NT2/D1 (cell line): ENCODE data around the gene PRR11.
"Not testable (repeated sequence)": the region's sequence is repeated elsewhere in the genome, so short reads cannot be mapped to it uniquely, and the experiment has no call there.

Source experiments
- DNase-seq: peaks from one replicate; pipeline ENCODE4 v3.0.0-alpha.2; 2011; ENCODE audit warnings: low read depth, low spot score
- H3K27me3 ChIP-seq: 2 replicates; pipeline ENCODE4 v1.6.0; 2011; ENCODE audit warnings: mild to moderate bottlenecking; ENCODE audit not compliant: insufficient read length, insufficient read depth
- H3K36me3 ChIP-seq: 2 replicates; pipeline ENCODE4 v1.6.1; 2011; ENCODE audit warnings: mild to moderate bottlenecking, low read length, mixed read lengths; ENCODE audit not compliant: insufficient read depth, insufficient read length
- H3K4me1 ChIP-seq: 2 replicates; pipeline ENCODE4 v1.5.1; 2011; ENCODE audit not compliant: insufficient read depth, insufficient read length
- H3K4me3 ChIP-seq: 2 replicates; pipeline ENCODE4 v1.5.1; 2011; ENCODE audit warnings: low read depth; ENCODE audit not compliant: insufficient read length
- H3K9ac ChIP-seq: 2 replicates; pipeline ENCODE4 v1.6.0; 2011; ENCODE audit warnings: low read depth; ENCODE audit not compliant: insufficient read length
- H3K9me3 ChIP-seq: 2 replicates; pipeline ENCODE4 v1.5.1; 2011; ENCODE audit warnings: mild to moderate bottlenecking, low read length; ENCODE audit not compliant: insufficient read depth
- SUZ12 ChIP-seq: IDR thresholded peaks from 2 replicates; pipeline ENCODE4 v1.6.1; 2011; ENCODE audit not compliant: insufficient read length, insufficient read depth; ENCODE audit errors: extremely low read depth
- YY1 ChIP-seq: IDR thresholded peaks from 2 replicates; pipeline ENCODE4 v1.6.1; 2011; ENCODE audit not compliant: insufficient read length, insufficient read depth
- ZNF274 ChIP-seq: IDR thresholded peaks from 2 replicates; pipeline ENCODE4 v1.6.1; 2011; ENCODE audit warnings: mild to moderate bottlenecking, low read depth, low read length

Gene PRR11

DNA sequence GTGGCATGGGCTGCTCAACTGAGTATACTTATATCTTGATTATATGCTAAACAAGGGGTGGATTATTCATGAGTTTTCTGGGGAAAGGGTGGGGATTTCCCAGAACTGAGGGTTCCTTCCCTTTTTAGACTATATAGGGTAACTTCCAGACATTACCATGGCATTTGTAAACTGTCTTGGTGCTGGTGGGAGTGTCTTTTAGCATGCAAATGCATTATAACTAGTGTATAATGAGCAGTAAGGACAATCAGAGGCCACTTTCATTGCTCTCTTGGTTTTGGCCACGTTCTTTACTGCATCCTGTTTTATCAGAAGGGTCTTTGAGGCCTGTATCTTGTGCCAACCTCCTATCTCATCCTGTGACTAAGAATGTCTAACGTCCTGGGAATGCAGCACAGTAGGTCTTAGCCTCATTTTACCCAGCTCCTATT lies 12.0 kb downstream of the PRR11 start:
- TF ChIP-seq ZNF274: no peak
- Histone ChIP-seq H3K4me3 (no peak overlapping the region), H3K9me3 (peaks cover 14% of the 10 kb centered on the region; the same call in 1 of the 2 replicates), H3K9ac (no peak overlapping the region), H3K27me3 (no peaks in the 10 kb centered on the region), H3K4me1 (no peaks in the 10 kb centered on the region), H3K36me3 (peaks cover 38% of the 10 kb centered on the region)
- no peak for DNase-seq

- H3K36me3 ChIP-seq: peaks cover 82% of the 10 kb centered on the region
- no peaks in the 10 kb centered on the region for H3K27me3 ChIP-seq
- H3K4me3 ChIP-seq: no peak overlapping the region
- no peak for DNase-seq
- H3K9ac ChIP-seq: no peak overlapping the region
- TF ChIP-seq YY1: no peak
- TF ChIP-seq SUZ12: no peak
- no peak for TF ChIP-seq ZNF274
- peaks cover 16% of the 10 kb centered on the region; the same call in 1 of the 2 replicates for H3K9me3 ChIP-seq
- H3K4me1 ChIP-seq: no peaks in the 10 kb centered on the region
Observed at GRCh38 chr17:59172436-59173004, 17.0 kb downstream of the PRR11 start.

DNA sequence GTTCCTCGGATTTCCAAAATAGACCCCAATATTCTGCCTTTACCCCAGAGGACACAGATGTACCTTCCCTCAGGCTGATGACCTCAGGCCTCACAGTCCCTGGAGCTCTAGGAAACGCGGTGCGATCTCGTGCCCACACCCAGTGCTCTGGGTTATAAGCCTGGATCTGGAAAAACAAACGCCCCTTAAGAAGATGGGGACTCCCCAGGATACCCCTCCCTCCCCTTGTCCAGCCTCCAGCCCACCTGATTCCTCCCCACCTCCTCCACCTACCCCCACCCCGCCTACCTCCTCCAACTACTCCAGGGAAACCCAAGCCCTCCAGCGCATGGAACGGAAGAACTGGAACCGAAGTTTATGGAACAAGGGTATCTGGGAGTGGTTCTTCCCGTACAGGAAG lies 19.1 kb downstream of the PRR11 start:
- H3K27me3 ChIP-seq: no peaks in the 10 kb centered on the region
- TF ChIP-seq ZNF274: no peak
- no peak for TF ChIP-seq SUZ12
- no peak for TF ChIP-seq YY1

GRCh38 chr17:59175076-59175475 lies 19.5 kb downstream of the PRR11 start:
- DNase-seq: no peak
- Histone ChIP-seq H3K9me3 (peaks cover 16% of the 10 kb centered on the region; the same call in 1 of the 2 replicates), H3K36me3 (peaks cover 90% of the 10 kb centered on the region), H3K4me3 (no peak overlapping the region), H3K9ac (no peak overlapping the region), H3K27me3 (no peaks in the 10 kb centered on the region), H3K4me1 (peaks cover 3% of the 10 kb centered on the region)
- TF ChIP-seq SUZ12 (no peak), ZNF274 (no peak), YY1 (no peak)

More for the DNA sequence above, 19.1 kb downstream of the PRR11 start:
- Histone ChIP-seq H3K9ac (no peak overlapping the region), H3K36me3 (peaks cover 90% of the 10 kb centered on the region), H3K9me3 (peaks cover 16% of the 10 kb centered on the region; the same call in 1 of the 2 replicates), H3K4me1 (peaks cover 3% of the 10 kb centered on the region), H3K4me3 (no peak overlapping the region)
- DNase-seq: no peak

- H3K4me1 ChIP-seq: peaks cover 3% of the 10 kb centered on the region
- no peak overlapping the region for H3K9ac ChIP-seq
- no peaks in the 10 kb centered on the region for H3K9me3 ChIP-seq
- no peak for DNase-seq
- H3K27me3 ChIP-seq: no peaks in the 10 kb centered on the region
- TF ChIP-seq ZNF274 (no peak), SUZ12 (no peak), YY1 (no peak)
- H3K4me3 ChIP-seq: no peak overlapping the region
- peaks cover 79% of the 10 kb centered on the region for H3K36me3 ChIP-seq
Observed at GRCh38 chr17:59178266-59178985, 22.9 kb downstream of the PRR11 start.

DNA sequence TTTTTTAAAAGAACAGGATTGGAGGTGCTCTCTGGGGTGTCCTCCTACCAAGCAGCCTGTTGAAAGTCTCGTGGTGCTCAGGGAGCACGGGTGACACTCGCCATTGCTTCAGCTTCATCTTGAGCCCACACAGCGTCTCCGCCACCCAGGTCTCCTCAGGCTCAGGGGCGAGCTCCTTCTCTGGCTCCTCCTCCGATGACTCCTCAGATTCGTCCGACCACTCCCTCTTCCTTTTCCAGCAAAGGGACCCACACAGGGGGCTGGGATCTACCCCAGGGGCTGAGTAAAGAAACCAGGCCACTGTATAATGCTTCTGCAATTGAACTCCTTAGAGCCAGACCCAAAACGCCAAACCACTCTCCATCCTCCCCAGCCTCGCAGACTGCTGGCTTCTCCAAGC lies 24.1 kb downstream of the PRR11 start:
- peaks cover 71% of the 10 kb centered on the region for H3K36me3 ChIP-seq
- not testable (repeated sequence) for H3K27me3 ChIP-seq, H3K4me3 ChIP-seq, H3K9me3 ChIP-seq, DNase-seq, H3K9ac ChIP-seq, H3K4me1 ChIP-seq

DNA sequence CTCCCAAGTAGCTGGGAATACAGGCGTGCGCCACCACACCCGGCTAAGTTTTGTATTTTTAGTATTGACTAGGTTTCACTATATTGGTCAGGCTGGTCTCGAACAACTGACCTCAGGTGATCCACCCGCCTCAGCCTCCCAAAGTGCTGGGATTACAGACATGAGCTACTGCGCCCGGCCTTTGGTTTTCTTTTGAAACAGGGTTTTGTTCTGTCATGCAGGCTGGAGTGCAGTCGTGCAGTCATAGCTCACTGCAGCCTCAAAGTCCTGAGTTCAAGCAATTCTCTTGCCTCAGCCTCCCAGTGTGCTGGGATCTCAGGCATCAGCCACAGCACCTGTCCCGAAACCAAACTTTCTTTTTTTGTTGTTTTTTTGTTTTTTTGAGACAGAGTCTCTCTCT lies 25.1 kb downstream of the PRR11 start:
- H3K36me3 ChIP-seq: peaks cover 71% of the 10 kb centered on the region

More for the DNA sequence above, 25.1 kb downstream of the PRR11 start:
- no peak overlapping the region for H3K9ac ChIP-seq
- no peaks in the 10 kb centered on the region for H3K9me3 ChIP-seq
- H3K27me3 ChIP-seq: no peaks in the 10 kb centered on the region
- H3K4me1 ChIP-seq: peaks cover 3% of the 10 kb centered on the region
- DNase-seq: no peak
- no peak overlapping the region for H3K4me3 ChIP-seq
- TF ChIP-seq ZNF274: no peak
